GM21576 (cell line): ENCODE measurements around the gene KCNH6.

Experiments used
- ATAC-seq: cut with Tn5 transposase; IDR thresholded peaks from one replicate; pipeline ENCODE4 v1.9.1; 2021; ENCODE audit warnings: mild to moderate bottlenecking, moderate library complexity; ENCODE audit not compliant: unreplicated experiment

Gene KCNH6

DNA sequence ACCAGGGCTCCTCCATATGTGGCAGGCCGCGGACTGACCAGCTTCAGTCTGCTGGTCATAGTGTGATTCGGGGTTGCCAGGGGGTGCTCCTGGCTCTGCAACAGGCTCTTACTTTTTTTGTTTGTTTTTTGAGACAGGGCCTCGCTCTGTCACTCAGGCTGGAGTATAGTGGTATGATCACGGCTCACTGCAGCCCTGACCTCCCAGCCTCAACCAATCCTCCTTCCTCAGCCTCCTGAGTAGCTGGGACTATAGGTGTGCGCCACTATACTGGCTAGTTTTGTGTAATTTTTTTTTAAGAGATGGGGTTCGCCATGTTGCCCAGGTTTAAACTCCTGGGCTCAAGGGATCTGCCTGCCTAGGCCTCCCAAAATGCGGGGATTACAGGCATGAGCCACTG is 11.8 kb upstream of the KCNH6 start:
- no peak for ATAC-seq

DNA sequence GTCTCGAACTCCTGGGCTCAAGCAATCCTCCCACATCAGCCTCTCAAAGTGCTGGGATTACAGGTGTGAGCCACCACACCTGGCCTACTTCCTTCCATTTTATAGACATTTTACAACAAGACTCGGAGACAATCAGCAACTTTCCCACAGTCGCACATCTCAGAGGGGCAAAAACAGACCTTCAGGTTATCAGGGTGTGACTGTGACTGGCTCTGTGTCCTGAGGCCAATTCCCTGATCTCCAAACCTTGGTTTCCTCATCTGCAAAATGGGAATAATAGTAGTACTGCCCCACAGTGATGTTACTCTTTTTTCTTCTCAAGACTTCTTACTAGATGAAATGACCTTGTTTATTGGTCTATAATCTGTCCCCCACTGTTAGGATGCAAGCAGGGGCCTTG is 10.8 kb upstream of the KCNH6 start:
- ATAC-seq: no peak

- no peak for ATAC-seq
Measured at GRCh38 chr17:63512896-63513644, 10.1 kb upstream of the KCNH6 start.

- ATAC-seq: no peak
Measured at GRCh38 chr17:63514477-63514876, 8.7 kb upstream of the KCNH6 start.

DNA sequence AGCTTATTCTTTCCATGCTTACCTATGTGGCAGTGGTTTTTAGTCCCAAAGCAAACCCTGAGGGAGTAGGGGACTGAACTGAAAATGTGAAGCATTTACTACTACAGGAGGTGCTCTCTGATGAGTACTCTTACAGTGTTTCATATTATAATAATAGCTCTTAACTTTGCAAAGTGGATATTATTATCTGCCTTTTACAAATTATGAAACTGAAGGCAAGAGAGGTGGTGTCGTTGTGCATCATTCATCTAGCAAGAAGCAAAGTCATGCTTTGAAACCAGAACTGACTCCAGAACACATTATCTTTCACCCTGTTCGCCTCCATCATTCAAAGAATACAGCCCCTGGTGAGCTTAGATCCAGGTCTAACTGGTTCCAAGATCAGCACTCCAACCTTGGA is 8.2 kb upstream of the KCNH6 start:
- peak; percentile 44 for ATAC-seq

GRCh38 chr17:63515426-63515825 is 7.7 kb upstream of the KCNH6 start:
- no peak for ATAC-seq

DNA sequence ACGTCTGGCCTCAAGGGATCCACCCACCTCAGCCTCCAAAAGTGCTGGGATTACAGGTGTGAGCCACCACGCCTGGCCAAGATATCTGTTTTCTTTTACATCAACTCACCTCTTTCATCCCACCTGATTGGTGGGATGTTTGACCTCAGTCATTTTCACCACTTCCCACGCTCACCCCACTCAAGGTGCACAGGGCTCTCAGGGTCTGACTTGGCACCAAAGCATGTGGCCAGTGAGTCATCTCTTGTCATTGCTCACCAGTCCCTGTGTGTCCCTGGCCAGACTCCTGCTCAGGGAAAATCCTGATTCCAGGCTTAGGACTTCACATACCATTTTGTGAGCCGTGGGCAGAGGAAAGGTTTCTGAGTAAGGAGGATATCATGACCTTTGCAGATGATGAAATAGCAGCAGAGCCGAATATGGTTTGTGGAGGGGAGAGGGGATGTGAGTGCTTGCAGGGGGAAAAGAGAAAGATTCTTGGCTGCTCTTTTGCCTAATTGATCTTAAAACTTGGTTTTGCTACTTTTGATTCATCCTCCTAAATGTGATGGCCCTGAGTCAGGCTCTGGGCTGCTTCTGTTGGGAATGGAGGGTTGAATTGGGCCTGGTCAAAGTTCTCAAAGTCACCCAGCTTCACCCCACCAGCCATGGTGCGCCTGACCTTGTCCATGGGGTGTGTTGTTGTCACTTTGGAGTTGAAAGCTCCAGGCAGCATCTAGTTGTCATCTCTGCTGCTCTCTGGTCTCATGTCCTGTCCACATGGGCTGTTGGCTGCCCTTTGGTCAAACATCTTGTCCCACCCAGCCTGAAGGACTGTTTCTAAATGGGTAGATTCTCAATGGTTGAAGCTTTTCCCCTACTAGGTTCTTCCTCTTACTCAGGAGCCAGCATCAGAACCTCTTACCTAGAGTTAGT is 6.0 kb upstream of the KCNH6 start:
- ATAC-seq: no peak

DNA sequence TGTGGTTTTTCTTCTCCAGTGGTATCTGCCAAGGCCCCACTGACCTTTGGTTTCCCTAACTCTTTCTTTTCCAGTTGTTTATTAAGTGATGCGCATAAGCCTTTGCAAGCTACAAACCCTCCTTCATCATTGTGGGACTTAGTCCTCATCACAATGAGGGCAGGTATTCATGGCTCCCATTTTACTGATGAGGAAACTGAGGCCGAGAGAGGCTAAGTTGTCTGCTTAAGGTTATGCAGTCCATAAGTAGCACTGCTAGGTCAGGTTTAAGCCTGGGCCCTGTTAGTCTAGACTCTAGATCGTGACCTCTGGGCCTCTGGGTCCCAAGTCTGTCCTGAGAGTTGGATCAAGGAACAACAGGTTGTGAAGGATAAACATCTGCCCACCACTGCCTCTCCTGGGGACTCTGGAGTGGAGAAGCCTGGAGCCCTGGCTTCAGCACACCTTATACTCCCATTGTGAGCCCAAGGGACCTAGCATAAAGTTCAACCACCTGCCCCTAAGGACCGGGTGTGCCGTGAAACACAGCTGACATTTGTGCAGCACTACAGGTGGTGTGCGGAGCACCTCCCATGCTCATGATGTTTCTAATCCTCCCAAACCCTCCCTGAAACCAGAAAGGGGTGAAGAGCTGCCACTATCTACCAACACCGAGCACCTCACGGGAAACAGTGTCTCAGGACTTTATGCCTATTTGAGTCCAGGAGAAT is 5.2 kb upstream of the KCNH6 start:
- ATAC-seq: no peak

DNA sequence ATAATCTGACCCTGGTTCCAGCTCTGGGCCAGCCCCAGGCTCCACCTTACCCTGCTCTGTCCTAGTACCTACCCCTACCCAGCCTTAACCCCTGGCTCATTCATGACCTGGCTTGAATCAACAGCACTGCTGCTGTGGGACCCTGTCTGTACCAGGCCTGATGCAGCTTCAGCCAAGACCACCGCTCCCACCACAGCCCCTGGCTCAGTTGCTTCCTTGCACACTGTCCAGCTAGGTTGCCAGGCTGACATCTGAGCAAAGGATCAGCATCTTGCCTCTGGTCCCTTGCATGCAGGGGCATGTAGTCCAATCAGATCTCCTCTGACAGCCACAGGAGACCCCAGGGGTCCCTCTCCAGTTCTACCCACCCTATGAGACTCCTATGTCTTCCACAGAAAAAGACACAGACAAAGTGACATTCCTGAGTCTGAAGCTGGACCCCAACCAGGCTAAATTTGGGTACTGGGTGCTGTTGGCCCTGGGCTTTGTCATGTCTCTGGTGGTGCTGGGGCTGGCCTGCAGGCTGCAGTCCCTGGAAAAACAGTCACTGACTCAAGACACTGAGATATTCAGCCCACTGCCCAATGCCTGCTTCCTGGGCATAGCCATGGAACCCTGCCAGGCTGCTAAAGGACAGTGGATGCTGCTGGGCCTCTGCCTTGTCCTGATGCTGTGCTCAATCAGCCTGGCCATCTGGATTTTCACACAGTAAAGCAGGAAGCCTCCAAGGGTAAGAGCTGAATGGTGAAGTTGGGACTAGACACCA is 3.9 kb upstream of the KCNH6 start:
- ATAC-seq: no peak

GRCh38 chr17:63519972-63520882 is 2.9 kb upstream of the KCNH6 start:
- ATAC-seq: no peak

GRCh38 chr17:63524051-63524450 is 893 bp downstream of the KCNH6 start:
- ATAC-seq: no peak

DNA sequence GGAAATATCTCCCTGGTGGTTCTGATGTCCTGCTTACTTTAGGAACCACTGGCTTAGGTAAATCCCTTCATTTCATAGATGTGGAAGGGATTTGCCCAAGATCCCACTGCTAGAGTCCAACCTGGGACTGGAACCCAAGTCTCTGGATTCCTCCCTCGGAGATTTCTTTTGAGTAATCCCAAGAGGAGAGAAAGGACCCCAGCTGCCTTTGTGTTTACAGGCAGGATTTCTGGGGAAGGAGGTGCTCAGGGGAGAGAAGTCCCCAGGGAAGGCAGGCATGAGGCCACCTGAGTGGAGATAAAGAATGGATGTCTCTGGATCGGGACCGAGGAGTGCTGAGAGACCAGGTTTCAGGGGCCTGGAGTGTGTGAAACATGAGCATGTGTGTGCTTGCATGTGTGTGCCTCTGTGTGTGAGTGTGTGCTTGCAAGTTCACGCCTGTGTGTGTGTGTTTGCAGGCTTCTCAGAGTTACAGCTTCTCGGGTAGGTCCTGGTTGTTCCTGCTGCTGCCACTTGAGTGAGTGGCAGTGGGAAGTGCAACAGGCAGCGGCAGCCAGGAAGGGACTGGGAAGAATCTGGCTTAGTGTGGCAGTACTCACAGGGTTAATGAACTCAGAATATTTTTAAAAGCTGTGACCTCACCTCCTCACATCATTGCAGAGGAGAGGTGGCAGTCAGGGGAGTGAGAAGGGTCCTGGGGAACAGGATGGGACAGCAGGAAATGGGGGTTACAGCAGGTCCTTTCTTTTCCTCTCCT is 2.2 kb downstream of the KCNH6 start:
- no peak for ATAC-seq

GRCh38 chr17:63526861-63527260 is 3.7 kb downstream of the KCNH6 start:
- no peak for ATAC-seq

- no peak for ATAC-seq
Measured at GRCh38 chr17:63528183-63528582, 5.0 kb downstream of the KCNH6 start.

GRCh38 chr17:63529711-63530556 is 6.8 kb downstream of the KCNH6 start:
- no peak for ATAC-seq

- no peak for ATAC-seq
Measured at GRCh38 chr17:63530557-63531021, 7.4 kb downstream of the KCNH6 start.

GRCh38 chr17:63531022-63531965 is 8.1 kb downstream of the KCNH6 start:
- no peak for ATAC-seq
